GM21390 (cell line): ENCODE results near the gene IL1RAPL2.
"Not testable (repeated sequence)": the region's sequence is repeated elsewhere in the genome, so short reads cannot be mapped to it uniquely, and the experiment has no call there.

ENCODE experiments used
- ATAC-seq: cut with Tn5 transposase; IDR thresholded peaks from one replicate; pipeline ENCODE4 v1.9.1; 2021; ENCODE audit not compliant: unreplicated experiment

IL1RAPL2 gene

GRCh38 chrX:105006996-105007395, 441.0 kb downstream of the IL1RAPL2 start:
- no peak for ATAC-seq

- ATAC-seq = no peak
These were observed 447.7 kb downstream of the IL1RAPL2 start for GRCh38 chrX:105013719-105014118.

- ATAC-seq = no peak
These were observed 451.6 kb downstream of the IL1RAPL2 start for GRCh38 chrX:105017641-105018040.

GRCh38 chrX:105018865-105019264, 452.9 kb downstream of the IL1RAPL2 start:
- no peak for ATAC-seq

- not testable (repeated sequence) for ATAC-seq
These were observed 463.0 kb downstream of the IL1RAPL2 start for GRCh38 chrX:105028962-105029361.

- no peak for ATAC-seq
These were observed 472.8 kb downstream of the IL1RAPL2 start for GRCh38 chrX:105038672-105039328.

- no peak for ATAC-seq
These were observed 484.9 kb downstream of the IL1RAPL2 start for GRCh38 chrX:105050921-105051320.

GRCh38 chrX:105051364-105051763, 485.4 kb downstream of the IL1RAPL2 start:
- ATAC-seq = no peak

GRCh38 chrX:105052926-105053325, 486.9 kb downstream of the IL1RAPL2 start:
- ATAC-seq = no peak

GRCh38 chrX:105063743-105064142, 497.7 kb downstream of the IL1RAPL2 start:
- no peak for ATAC-seq

GRCh38 chrX:105098201-105098600, 532.2 kb downstream of the IL1RAPL2 start:
- no peak for ATAC-seq

GRCh38 chrX:105098812-105099211, 532.8 kb downstream of the IL1RAPL2 start:
- ATAC-seq = no peak

GRCh38 chrX:105101378-105101777, 535.4 kb downstream of the IL1RAPL2 start:
- ATAC-seq = no peak

GRCh38 chrX:105109936-105110335, 543.9 kb downstream of the IL1RAPL2 start:
- ATAC-seq = no peak

- ATAC-seq = no peak
These were observed 548.6 kb downstream of the IL1RAPL2 start for GRCh38 chrX:105114554-105115130.

GRCh38 chrX:105115596-105116320, 549.8 kb downstream of the IL1RAPL2 start:
- not testable (repeated sequence) for ATAC-seq

- no peak for ATAC-seq
These were observed 550.5 kb downstream of the IL1RAPL2 start for GRCh38 chrX:105116486-105116885.

- no peak for ATAC-seq
These were observed 551.6 kb downstream of the IL1RAPL2 start for GRCh38 chrX:105117621-105118020.

- ATAC-seq = no peak
These were observed 554.5 kb downstream of the IL1RAPL2 start for GRCh38 chrX:105120463-105120862.

GRCh38 chrX:105121186-105121585, 555.2 kb downstream of the IL1RAPL2 start:
- no peak for ATAC-seq

GRCh38 chrX:105126201-105126600, 560.2 kb downstream of the IL1RAPL2 start:
- no peak for ATAC-seq

- ATAC-seq = no peak
These were observed 568.3 kb downstream of the IL1RAPL2 start for GRCh38 chrX:105134273-105134672.
